Right lobe of liver (tissue), 4 donors: Measurements from ENCODE around the gene SLC22A4.

Experiments
- CTCF ChIP-seq, 4 donors: fragments of 200-600 bp in 3 of 4; fragments of 450-650 bp in 1 of 4; IDR thresholded peaks; one replicate each; pipeline versions ENCODE4 v1.5.1 to v1.8.0; 2016 to 2022; ENCODE audit warnings: antibody characterized with exemption in 4 of 4, mild to moderate bottlenecking in 2 of 4
- POLR2A ChIP-seq: fragments of 450-650 bp; IDR thresholded peaks from one replicate; pipeline ENCODE4 v1.6.1; 2017; ENCODE audit warnings: antibody characterized with exemption, mild to moderate bottlenecking
- donor health status: DM: no; HTN: no; CAD: no.
- donor health status: DM: no; HTN: no; CAD: no.
- donor health status: DM: no; HTN: yes; CAD: no.

GRCh38 chr5:132375957-132376356 is 81.8 kb downstream of the SLC22A4 start:
- TF ChIP-seq POLR2A (no peak), CTCF (IDR thresholded peaks at IDR 0.05) (no peak)
